CD4-positive, alpha-beta T cell treated with Interleukin-21 for 1 hour (primary cell): ENCODE results near the gene RBP5.

Experiments
- DNase-seq: peaks from one replicate; pipeline ENCODE4 v3.0.0-alpha.2; 2020

RBP5 gene, protein sequence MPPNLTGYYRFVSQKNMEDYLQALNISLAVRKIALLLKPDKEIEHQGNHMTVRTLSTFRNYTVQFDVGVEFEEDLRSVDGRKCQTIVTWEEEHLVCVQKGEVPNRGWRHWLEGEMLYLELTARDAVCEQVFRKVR

DNA sequence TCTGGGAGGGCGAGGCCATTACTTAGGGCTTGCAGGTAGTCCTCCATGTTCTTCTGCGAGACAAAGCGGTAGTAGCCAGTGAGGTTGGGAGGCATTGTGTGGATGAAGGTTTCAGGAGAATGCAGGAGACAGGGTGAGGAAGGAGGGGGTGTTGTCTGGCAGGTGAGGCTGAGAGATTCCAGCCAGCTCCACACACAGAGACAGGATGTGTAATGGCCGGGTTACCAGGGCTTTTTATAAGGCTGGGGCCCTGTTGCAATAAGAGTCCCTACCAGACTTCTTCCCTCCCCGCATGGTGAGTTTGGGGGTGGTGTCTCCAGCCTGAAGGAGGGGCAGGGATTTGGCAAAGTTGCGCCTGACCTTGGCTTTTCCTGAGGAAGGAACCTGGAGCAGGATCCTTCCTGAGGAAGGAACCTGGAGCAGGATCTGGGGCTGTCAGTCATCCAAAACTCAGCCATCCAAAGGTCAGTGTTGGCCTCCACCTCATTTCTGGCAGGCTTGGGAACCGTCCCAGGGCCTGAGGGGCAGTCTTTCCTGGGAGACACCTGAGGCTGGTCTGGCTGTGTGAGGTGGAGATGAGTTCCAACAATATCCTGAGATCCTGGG, at the start of gene RBP5:
Gene RBP5, minus strand, starts transcription at position 209 of the 606 bp plus-strand sequence. Its CDS starts 114 bp downstream, at position 95.
- DNase-seq, result no peak

DNA sequence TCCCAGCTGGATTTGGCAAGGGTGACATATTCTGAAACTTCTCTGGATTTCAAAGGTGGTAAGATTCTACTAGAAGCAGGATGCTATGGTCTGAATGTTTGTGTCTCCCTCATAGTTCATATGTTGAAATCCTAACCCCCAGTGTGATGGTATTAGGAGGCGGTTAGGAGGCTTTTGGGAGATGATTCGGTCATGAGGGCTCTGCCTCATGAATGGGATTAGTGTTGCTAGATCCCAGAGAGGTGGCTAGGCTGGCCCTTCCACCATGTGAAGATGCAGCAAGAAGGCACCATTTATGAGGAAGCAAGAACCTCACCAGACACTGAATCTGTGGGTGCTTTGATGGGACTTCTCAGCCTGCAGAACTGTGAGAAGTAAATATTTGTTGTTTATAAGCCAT, 49.8 kb upstream of the RBP5 start:
- DNase-seq, result no peak

DNA sequence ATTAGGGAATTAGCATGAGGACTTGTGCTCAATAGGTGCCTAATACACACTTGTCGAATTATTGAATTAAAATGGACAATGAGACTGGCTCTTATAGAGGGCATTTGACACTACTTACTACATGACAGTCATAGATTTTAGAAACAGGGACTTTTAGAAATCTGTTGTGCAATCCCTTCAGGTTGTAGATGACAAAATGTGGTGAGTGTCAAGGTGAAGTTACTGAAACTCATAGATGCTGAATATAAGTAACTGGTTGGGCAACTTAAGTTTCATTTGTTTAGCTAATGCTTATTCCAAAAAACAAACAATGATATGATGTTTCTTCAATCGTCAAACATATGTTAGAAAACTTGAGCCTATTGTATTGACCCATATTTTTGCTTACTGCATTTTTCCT, 47.9 kb upstream of the RBP5 start:
- DNase-seq, result no peak

DNA sequence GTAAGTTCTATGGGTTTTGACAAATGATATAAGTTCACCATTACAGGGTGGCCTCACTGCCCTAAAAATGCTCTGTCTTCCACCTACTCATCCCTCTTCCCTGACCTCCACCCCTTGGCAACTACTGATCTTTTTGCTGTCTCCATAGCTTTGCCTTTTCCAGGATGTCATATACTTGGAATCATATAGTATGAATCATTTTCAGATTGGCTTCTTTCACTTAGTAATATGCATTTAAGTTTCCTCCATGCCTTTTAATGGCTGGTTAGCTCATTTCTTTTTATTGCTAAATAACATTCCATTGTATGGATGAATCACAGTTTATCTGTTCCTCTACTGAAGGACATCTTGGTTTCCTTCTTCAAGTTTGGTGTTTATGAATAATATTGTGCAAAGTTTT, 46.8 kb upstream of the RBP5 start:
- no peak for DNase-seq

DNA sequence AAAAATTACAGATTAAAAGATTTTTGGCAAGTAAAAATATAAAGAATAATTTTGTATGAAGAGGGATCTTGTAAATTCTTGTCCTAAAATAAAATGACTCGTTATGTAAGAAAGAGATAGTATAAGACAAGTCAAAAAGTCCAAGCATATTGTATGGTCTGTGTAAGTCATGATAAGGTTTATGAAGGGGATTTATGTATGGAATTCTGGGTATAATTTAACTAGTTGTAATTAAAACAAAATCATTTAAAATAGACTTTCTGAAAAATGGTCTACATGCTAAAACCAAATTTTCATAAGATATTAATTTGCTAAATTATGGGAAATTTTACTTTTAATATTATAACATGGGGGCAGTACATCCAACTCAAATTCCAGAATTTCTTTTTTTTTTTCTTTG, 43.2 kb upstream of the RBP5 start:
- no peak for DNase-seq

DNA sequence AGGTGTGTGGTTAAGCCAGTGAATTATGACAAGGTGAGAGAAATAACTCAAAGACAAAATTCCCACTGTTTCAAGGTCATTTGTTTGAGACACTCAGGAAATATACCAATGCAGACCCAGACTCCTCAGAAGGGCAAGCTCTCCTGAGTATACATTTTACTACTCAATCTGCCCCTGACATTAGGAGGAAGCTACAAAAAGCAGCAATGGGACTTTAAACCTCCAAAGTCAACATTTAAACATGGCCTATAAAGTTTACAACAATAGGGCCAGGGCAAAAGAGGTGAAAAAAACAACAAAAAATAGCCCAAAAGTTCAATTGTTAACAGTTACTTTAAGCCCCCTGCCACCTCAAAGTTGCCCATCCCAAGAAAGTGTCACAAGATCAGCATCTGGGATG, 41.3 kb upstream of the RBP5 start:
- DNase-seq, result no peak

DNA sequence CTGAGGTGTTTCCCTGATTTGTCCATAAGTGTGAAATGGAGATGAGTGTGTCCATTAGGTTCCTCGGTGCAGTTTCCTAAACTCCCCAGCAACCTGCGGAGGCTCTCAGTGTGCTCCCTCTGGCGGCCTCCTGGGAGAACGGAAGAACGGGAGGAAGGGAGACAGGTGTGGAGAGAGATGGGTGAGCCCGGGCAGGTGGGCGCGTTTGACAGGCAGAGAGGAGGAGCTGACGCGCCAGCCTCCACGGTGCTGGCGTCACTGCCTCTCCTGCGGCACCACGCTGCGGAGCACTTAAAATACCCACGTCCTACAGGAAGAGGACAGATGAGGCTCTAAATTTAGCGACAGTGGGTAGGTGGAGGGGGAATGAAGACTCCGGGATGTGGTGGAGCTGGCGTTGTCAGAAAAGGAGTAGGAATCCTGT, 34.0 kb upstream of the RBP5 start:
- peak; percentile 22 for DNase-seq

DNA sequence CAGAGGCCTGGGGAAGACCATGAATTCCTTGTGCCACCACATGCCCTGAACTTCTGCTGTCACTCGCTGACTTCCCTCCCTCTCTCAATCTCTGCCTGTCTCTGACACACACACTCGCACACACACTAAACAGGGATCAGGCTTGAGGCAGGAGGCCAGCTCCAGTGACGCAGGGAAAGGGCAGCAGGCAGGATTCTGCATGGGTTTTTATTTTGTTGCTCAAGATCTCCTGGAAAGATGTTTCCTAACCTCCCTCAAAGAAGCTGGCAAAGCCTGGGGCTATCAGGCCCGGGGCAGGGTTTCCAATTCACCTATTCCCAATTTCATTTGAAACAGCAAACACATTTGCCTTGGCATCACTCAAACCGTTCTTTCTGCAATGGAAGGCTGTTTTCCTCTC, 33.1 kb upstream of the RBP5 start:
- DNase-seq, result no peak

DNA sequence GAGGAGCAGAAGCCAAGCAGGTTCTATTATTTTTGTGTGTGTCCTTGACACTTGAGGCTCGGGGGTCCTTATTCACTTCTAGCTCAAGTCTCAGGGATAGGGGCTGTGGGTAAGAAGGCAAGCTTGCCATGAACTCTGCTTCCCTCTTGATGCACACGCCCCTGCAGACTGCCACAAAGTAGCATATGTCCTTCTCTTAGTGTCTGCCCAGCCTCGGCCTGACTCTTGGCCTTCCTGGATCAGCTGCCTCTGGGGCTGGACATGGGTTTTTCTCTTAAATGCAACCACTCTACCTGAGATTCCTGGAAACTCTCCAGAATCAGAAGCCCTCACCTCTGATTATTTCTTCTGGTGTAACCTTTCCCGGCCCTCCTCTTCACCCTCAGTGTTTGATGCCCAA, 32.6 kb upstream of the RBP5 start:
- no peak for DNase-seq

DNA sequence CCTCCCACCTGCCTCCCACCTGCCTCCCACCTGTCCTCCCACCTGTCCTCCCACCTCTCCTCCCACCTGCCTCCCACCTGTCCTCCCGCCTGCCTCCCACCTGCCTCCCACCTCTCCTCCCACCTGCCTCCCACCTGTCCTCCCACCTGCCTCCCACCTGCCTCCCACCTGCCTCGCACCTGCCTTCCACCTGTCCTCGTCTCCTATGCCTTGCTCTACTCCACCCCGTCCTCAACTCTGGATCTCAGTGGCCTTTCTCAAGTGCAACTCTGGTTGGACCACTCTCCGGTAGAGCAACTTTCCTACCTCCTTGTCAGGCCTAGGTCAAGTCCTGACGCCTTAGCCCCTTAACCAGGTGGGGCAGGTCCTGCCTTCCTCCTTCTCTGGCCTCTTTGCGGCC, 31.5 kb upstream of the RBP5 start:
- DNase-seq, result no peak

DNA sequence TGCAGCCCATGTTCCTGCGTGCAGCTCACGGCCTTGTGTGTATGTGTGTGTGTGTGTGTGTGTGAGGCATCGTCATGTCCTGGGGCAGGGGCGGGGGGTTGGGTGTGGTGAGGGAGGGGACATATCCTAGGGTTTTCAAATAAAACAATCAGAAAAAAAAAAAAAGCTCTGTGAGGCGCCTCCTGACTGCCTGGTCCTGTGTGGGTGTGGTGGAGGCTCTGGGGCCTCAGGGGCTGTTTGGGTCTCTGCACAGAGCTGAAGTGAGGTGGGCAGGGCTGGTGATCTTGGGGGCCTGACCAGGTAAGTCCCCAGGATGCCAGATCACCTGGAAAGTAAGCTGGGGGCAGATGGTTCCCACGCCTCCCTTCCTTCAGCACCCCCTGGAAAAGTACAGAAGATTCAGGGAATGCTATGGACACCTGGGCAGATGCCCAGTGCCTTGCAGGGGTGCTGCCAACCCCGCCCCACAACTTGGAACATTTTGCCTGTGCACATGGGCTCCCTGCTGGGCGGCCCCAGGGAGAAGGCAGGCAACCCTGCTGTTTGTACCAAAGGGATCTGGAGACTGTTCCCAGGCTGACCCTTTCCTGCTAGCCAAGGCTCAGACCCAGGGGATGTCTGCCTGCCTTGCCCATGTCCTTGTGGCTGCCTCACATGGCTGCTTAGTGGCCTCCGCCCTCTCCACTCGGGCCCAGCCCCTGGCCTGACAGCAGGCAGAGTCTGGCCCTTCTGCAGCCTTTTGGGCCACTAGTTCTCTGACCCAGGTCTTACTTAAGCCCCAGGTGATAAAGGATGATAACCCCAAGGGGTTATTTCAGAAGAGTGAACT, 30.3 kb upstream of the RBP5 start:
- DNase-seq, result no peak

DNA sequence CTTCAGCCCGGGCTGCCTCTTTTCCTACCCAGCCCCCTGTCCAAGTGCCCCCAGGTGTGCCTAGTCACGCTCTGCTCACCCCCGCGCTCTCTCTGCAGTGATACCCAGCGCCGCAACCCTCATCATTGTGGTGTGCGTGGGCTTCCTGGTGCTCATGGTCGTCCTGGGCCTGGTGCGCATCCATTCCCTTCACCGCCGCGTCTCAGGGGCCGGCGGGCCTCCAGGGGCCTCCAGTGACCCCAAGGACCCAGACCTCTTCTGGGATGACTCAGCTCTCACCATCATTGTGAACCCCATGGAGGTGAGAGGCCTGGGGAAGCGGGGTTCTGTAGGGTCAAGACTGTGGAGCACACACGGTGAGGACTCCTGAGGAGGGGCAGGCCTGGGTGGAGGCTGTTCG, 28.7 kb upstream of the RBP5 start:
- no peak for DNase-seq

DNA sequence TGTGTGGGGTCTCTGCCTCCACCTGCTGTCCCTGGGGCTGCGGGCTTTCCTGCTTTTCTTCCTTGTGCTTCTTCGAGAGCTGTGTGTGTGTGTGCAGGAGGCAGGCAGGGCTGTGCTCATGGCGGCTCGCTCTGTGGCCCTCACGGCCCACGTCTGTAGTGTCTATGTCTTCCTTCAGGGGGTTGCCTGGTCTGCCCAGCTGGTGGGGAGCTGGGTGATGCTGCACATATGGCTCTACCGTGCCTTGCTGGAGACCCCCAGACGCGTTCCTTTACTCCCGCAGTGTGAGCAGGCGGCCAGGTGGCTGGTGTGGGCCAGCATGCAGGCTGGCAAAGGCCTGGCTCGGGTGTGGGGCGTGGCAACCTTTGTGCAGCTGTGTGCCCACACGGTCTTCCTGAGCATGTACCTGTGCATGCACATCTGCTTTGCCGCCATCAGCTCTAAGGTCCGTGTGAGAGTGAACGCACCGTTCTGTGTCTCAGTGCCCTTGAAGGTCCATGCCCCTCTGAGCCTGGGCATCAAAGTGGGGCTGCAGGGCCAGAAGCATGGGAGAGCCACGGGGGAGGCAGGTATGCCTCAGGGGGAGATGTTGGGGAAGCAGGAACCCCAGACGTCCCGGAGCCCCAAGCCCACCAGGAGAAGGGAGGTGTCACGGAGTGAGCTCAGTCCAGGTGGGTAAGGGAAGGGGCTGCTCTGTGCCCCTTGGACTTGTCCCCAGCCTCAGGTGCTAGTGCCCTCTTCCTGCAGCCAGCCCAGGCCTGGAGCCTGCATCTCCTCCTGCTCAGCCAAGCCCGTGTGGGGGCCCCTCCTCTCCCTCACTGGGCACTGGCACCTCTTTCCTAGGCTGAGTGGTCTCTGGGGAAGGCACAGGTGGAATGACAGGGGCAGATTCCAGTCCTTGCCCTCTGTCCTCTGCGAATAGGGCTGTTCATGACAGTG, 27.8 kb upstream of the RBP5 start:
- no peak for DNase-seq

DNA sequence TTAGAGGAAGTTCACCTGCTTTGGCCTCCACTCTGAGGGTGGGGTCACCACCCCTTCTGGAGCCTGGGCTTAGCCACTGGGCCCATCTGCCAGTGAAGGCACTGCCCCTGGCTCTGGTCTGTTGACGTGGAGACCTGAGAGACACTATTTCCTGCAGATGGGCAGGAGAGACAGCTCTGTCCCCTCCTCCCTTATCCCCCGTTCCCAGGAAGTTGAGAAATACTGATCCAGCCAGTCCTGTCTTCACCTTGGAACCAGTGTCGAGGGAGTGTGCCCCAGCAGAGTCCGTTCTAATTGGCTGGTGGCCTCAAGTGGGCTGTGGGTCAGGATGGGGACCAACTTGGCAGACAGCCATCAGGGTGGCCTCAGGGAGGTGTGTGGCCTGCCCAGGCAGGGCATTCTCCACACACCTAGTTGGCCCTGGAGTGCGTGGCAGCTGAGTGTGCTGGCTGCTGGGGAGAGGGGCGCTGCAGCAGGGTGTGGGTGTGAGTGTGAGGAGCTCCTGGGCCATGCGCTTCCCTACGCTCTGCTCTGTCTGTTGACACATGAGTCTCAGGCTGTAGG, 26.9 kb upstream of the RBP5 start:
- DNase-seq, result no peak

DNA sequence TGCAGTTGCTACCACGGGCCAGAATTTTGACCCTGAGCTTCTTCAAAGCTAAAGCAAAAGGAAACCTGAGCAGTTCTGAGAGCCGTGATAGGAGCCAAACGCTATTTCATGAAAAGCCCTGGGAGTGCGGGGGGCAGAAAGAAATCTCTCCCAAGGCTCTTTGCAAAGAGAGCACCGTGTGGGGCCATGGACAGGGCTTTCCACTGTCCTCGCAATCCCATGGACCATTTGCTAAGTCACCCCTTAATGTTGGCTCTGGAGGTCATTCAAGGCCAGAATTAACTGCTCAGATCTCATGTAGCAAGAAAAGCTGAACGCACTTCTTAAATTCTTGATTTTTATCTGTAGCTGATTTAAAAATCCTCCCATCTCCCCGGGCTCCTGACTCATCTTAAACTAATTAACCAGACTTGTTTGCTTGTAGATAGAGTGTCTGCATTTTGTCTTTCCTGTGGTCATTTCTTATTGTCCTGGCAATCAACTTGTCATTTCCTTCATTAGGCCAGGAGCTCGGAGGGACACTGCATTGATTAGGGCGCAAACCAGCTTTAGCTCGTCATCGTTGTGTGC, 26.3 kb upstream of the RBP5 start:
- no peak for DNase-seq

DNA sequence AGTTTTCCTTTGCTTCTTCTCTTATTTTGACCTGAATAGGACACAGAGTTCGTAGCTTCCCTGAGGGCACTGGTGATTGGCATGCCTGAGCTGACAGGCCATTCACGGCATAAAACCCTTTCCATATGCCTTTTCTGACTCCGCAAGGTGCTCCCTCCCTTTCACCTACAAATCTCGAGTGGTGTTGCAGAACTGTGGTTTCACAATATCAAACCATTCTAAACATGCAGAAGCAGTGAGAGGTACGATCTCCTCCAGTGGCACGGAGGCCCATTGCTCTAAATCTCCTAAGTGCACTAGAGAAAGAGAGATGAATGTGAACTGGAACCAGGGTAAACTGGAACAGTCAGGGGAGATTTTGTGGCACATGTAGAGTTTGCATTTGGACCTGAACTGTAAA, 25.4 kb upstream of the RBP5 start:
- no peak for DNase-seq

DNA sequence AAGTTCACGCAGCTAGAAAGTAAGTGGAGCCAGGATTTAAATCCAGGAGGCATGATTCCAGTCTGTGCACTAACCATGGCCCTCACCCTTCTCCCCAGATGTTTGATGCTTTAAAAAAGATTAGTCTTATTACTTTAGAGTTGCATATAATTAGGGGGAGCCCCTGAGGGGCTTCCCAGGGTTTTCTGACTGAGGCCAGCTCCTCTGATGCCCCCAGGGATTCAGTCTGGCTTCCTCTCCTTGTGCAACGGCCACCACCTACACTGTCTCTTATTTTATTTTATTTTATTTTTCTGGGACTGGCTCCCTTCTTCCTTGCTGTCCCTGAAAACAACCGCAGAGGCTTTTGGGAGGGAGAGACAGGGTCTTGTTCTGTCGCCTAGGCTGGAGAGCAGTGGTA, 24.1 kb upstream of the RBP5 start:
- DNase-seq, result no peak

DNA sequence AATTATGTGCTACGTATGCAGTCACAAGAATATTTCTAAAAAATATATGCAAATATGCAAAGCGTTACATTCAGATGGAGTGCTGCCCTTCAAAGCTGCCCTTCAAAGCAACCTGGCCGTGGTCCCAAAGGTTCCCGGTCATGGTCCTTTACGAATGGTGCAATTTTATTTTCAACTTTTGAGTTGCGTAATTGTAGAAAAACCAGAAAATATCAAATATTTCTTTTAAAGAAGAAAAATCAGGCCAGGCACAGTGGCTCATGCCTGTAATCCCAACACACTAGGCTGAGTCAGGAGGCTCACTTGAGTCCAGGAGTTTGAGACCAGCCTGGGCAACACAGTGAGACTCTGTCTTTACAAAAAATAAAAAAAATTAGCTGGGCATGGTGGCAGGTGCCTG, 22.8 kb upstream of the RBP5 start:
- DNase-seq, result no peak

DNA sequence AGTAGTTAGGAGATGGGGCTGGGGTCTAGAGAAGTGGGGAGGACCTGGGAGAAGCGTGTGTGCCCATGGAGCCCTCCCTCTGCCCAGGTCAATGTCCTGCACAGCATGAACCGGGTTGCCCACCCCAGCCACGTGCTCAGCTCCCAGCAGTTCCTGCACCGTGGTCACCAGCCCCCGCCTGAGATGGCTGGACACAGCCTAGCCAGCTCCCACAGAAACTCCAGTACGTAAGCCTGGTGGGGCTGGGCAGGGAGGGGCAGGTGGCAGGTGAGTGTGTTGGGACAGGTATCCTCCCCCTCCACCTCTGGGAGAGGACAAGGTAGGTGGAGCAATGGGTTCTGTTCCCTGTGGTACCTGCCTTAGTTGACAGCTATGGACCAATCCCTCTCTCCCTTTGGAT, 22.2 kb upstream of the RBP5 start:
- DNase-seq, result no peak

DNA sequence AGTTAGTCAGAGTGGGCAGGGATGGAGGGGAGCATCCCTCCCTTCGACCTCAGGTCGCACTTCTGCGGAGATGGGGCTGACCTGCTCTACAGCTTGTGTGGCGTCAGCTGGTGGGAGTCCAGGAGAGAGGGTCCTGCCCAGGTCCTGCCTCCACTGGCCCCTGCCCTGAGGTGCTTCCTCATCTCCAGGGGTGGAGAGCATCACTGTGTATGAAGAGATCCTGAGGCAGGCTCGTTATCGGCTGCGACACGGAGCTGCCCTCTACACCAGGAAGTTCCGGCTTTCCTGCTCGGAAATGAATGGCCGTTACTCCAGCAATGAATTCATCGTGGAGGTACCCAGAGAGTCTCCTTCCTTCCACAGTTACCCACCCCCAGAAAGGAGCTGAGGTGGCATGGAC, 21.7 kb upstream of the RBP5 start:
- DNase-seq, result no peak

DNA sequence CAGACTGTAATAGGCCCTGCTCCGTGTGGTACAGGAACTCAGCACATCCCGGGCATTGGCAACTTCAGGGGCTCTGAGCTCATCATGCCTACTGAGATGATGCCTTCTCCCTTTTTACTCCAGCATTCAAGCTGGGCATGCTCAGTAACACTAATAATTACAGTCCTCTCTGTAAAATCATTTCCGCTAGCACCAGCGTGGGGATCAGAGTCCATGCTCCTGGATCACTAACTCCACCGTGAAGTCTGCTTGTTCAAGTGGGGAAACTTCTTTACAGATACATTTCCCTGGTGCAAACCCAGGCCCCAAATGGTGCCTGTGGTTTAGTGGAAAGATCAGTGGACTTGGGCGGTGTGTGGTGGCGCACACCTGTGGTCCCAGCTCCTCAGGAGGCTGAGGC, 18.2 kb upstream of the RBP5 start:
- no peak for DNase-seq

DNA sequence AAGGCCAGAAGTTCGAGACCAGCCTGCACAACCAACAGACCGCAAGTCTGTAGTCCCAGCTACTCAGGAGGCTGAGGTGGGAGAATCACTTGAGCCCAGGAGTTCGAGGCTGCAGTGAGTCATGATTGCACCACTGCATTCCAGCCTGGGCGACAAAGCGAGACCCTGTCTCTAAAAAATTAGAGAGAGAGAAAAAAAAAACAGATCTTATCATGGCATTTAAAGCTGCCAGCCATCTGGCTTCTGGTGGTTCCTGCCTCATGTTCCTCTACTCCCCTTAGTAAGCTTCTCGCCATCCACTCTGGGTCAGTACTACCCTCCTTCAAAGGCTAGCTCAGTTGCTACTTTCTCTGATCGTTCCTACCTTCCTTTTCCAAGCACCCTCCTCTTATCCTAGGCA, 17.5 kb upstream of the RBP5 start:
- DNase-seq, result no peak

DNA sequence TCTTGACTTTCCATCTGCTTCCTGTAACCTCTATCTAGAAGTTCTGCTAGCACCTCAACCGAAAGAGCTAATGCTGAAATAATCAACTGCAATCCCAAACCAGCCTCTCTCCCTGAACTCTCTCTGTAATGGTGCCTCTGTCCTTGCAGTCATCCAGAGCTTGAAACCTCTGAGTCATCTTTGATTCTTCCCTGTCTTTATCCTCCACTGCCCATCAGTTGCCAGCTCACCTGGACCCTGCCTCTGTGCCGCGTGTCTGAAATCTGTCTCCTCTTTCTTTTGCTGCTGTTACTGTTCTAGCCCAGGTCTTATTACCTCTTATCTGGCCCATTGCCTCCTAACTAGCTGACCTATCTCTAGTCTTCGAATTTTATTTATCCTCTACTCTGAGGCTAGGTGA, 17.0 kb upstream of the RBP5 start:
- DNase-seq, result no peak
